GM23248 (cell line): Measurements from ENCODE around the gene TAF3.

Experiments
- EZH2 ChIP-seq: fragments of 200-600 bp; sonication (generic); IDR thresholded peaks from 2 replicates; pipeline ENCODE4 v1.6.1; 2018; ENCODE audit warnings: antibody characterized with exemption, mild to moderate bottlenecking; ENCODE audit not compliant: insufficient read depth, poor library complexity, severe bottlenecking
- EZH2phosphoT487 ChIP-seq: fragments of 200-600 bp; sonication (generic); IDR thresholded peaks from 2 replicates; pipeline ENCODE4 v1.6.1; 2018; ENCODE audit warnings: antibody characterized with exemption, moderate library complexity, mild to moderate bottlenecking, low read depth; ENCODE audit not compliant: insufficient read depth

DNA sequence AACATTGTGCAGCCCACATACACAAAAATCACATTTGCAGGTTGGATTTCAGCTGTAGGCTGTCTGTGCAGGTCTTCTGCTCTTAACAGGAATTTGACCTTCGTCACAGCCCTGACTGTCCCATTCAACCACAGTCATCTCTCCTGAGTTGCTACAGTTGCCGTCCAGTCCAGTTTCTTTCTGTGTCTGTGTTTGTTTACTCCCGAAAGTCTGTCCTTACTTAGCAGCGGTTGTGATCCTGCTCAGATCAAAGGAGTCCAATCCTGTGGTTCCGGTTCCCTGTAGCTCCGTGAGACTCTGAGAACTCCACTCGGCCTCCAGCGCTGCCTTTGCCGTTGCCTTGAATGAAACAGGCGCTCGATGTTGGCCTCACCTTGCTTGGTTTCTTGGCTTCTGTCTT lies 124.6 kb downstream of the TAF3 start:
- TF ChIP-seq EZH2 (no peak), EZH2phosphoT487 (no peak)
